ENCODE results near the gene BBC3. TPM values are rescaled to one million over a fixed set of nuclear protein-coding genes. Genes with fewer than 3 reads are reported as not detected.

BBC3 gene
- total and polyA plus RNA-seq, 2 experiments from 2014 or later: 9.9 to 14.7 TPM

GRCh38 chr19:47269596-47269995 lies 38.6 kb upstream of the BBC3 start:
- TF ChIP-seq, protein P1, sequence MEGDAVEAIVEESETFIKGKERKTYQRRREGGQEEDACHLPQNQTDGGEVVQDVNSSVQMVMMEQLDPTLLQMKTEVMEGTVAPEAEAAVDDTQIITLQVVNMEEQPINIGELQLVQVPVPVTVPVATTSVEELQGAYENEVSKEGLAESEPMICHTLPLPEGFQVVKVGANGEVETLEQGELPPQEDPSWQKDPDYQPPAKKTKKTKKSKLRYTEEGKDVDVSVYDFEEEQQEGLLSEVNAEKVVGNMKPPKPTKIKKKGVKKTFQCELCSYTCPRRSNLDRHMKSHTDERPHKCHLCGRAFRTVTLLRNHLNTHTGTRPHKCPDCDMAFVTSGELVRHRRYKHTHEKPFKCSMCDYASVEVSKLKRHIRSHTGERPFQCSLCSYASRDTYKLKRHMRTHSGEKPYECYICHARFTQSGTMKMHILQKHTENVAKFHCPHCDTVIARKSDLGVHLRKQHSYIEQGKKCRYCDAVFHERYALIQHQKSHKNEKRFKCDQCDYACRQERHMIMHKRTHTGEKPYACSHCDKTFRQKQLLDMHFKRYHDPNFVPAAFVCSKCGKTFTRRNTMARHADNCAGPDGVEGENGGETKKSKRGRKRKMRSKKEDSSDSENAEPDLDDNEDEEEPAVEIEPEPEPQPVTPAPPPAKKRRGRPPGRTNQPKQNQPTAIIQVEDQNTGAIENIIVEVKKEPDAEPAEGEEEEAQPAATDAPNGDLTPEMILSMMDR (IDR thresholded peaks at IDR 0.05; ENCODE audit: poor library complexity): no peak
- TF ChIP-seq EZH2phosphoT487 (IDR thresholded peaks at IDR 0.05; ENCODE audit: low read depth, severe bottlenecking, unreplicated experiment) (no peak), EZH2 (IDR thresholded peaks at IDR 0.05; ENCODE audit: borderline replicate concordance) (no peak)
- H3K4me3 ChIP-seq: no peak overlapping the region
- no peaks in the 10 kb centered on the region for H4K20me1 ChIP-seq (ENCODE audit: insufficient read depth, poor library complexity, severe bottlenecking)
- no peaks in the 10 kb centered on the region for H3K36me3 ChIP-seq (replicated peaks; ENCODE audit: insufficient read depth, low read depth)
- WGBS (ENCODE audit: low lambda C conversion rate, missing lambda C conversion rate): 94% methylated on average over 7 of the region's 7 CpGs
- DNase-seq (ENCODE audit: low spot score): no peak
- no peaks in the 10 kb centered on the region for H3K9me2 ChIP-seq (replicated peaks; ENCODE audit: insufficient read depth)
- H3K4me1 ChIP-seq (ENCODE audit: insufficient read depth): peaks cover 6% of the 10 kb centered on the region
- H3K9me3 ChIP-seq (ENCODE audit: low read depth): no peaks in the 10 kb centered on the region
- no peak overlapping the region for H3K27ac ChIP-seq
- H3K79me2 ChIP-seq: peaks cover 2% of the 10 kb centered on the region
- no peak overlapping the region for H3K4me2 ChIP-seq
- H2AFZ ChIP-seq: no peak overlapping the region
- H3K27me3 ChIP-seq: no peaks in the 10 kb centered on the region

GRCh38 chr19:47268028-47268427 lies 37.0 kb upstream of the BBC3 start:
- Histone ChIP-seq H3K4me3 (no peak overlapping the region), H4K20me1 (ENCODE audit: insufficient read depth, poor library complexity, severe bottlenecking) (no peaks in the 10 kb centered on the region), H3K36me3 (replicated peaks; ENCODE audit: insufficient read depth, low read depth) (no peaks in the 10 kb centered on the region), H3K27ac (no peak overlapping the region), H3K79me2 (peaks cover 2% of the 10 kb centered on the region), H3K9me2 (replicated peaks; ENCODE audit: insufficient read depth) (no peaks in the 10 kb centered on the region), H3K9me3 (ENCODE audit: low read depth) (no peaks in the 10 kb centered on the region), H3K4me2 (no peak overlapping the region), H3K27me3 (no peaks in the 10 kb centered on the region), H3K4me1 (ENCODE audit: insufficient read depth) (peaks cover 6% of the 10 kb centered on the region), H2AFZ (no peak overlapping the region)
- TF ChIP-seq EZH2 (IDR thresholded peaks at IDR 0.05; ENCODE audit: borderline replicate concordance): no peak
- TF ChIP-seq EZH2phosphoT487 (IDR thresholded peaks at IDR 0.05; ENCODE audit: low read depth, severe bottlenecking, unreplicated experiment): no peak
- TF ChIP-seq, protein P1 (IDR thresholded peaks at IDR 0.05; ENCODE audit: poor library complexity): no peak
- 78% methylated on average over 6 of the region's 6 CpGs for WGBS (ENCODE audit: low lambda C conversion rate, missing lambda C conversion rate)
- DNase-seq (ENCODE audit: low spot score): no peak

- H3K9me3 ChIP-seq (ENCODE audit: low read depth): no peaks in the 10 kb centered on the region
- H3K4me2 ChIP-seq: no peak overlapping the region
- H3K9me2 ChIP-seq (replicated peaks; ENCODE audit: insufficient read depth): no peaks in the 10 kb centered on the region
- no peak overlapping the region for H3K27ac ChIP-seq
- TF ChIP-seq, protein P1 (IDR thresholded peaks at IDR 0.05; ENCODE audit: poor library complexity): no peak
- 92% methylated on average over 14 of the region's 14 CpGs for WGBS (ENCODE audit: low lambda C conversion rate, missing lambda C conversion rate)
- peaks cover under 1% of the 10 kb centered on the region for H3K4me1 ChIP-seq (ENCODE audit: insufficient read depth)
- peaks cover 2% of the 10 kb centered on the region for H3K79me2 ChIP-seq
- H3K36me3 ChIP-seq (replicated peaks; ENCODE audit: insufficient read depth, low read depth): no peaks in the 10 kb centered on the region
- H4K20me1 ChIP-seq (ENCODE audit: insufficient read depth, poor library complexity, severe bottlenecking): no peaks in the 10 kb centered on the region
- no peak for DNase-seq (ENCODE audit: low spot score)
- no peak overlapping the region for H3K4me3 ChIP-seq
- H2AFZ ChIP-seq: no peak overlapping the region
- no peaks in the 10 kb centered on the region for H3K27me3 ChIP-seq
These were observed 36.4 kb upstream of the BBC3 start for GRCh38 chr19:47267350-47267759.

DNA sequence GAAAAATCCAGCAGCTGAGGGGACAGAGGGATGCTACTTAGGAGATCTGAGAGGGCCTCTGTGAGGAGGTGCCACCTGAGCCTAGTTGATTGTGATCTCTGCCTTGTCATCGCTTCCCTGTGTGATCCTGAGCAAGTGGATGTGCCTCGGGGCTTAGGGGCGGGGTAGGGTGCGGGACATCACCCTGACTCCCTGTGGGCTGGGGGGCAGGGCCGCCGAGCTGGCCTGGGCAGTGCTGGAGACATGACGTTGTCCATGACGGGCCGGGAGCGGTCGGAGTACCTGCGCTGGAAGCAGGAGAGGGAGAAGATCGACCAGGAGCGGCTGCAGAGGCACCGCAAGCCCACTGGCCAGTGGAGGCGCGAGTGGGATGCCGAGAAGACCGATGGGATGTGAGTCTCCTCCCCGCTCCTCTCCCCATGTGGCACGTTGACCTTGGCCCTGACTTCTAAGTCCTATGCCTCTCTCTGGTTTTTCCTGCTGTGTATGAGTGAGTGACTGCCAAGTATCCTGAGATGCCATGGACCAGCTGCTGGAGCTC lies 35.5 kb upstream of the BBC3 start:
- TF ChIP-seq EZH2phosphoT487 (IDR thresholded peaks at IDR 0.05; ENCODE audit: low read depth, severe bottlenecking, unreplicated experiment): no peak
- TF ChIP-seq, protein P1 (IDR thresholded peaks at IDR 0.05; ENCODE audit: poor library complexity): no peak
- no peak for TF ChIP-seq EZH2 (IDR thresholded peaks at IDR 0.05; ENCODE audit: borderline replicate concordance)
- no peaks in the 10 kb centered on the region for H4K20me1 ChIP-seq (ENCODE audit: insufficient read depth, poor library complexity, severe bottlenecking)
- WGBS (ENCODE audit: low lambda C conversion rate, missing lambda C conversion rate): 89% methylated on average over 16 of the region's 21 CpGs
- H3K36me3 ChIP-seq (replicated peaks; ENCODE audit: insufficient read depth, low read depth): no peaks in the 10 kb centered on the region
- H3K27ac ChIP-seq: no peak overlapping the region
- H3K9me3 ChIP-seq (ENCODE audit: low read depth): no peaks in the 10 kb centered on the region
- peaks cover 2% of the 10 kb centered on the region for H3K79me2 ChIP-seq
- no peaks in the 10 kb centered on the region for H3K4me1 ChIP-seq (ENCODE audit: insufficient read depth)
- no peak overlapping the region for H3K4me3 ChIP-seq
- DNase-seq (ENCODE audit: low spot score): no peak
- H2AFZ ChIP-seq: no peak overlapping the region
- H3K9me2 ChIP-seq (replicated peaks; ENCODE audit: insufficient read depth): no peaks in the 10 kb centered on the region
- H3K27me3 ChIP-seq: no peaks in the 10 kb centered on the region
- H3K4me2 ChIP-seq: no peak overlapping the region

Measured in hepatocyte (in vitro differentiated cells).